HCT116 (cell line): ENCODE measurements around the gene MYLIP. TPM values are rescaled to one million over a fixed set of nuclear protein-coding genes. Genes with fewer than 3 reads are reported as not detected.

Source experiments
- ATAC-seq: fragments of 200-7000 bp; cut with Tn5 transposase; 2 replicates; pipeline ENCODE4 v1.9.1; 2020; ENCODE audit warnings: mild to moderate bottlenecking, moderate library complexity
- BruUV-seq: library from RNA; stranded (reverse); fragments of 400-500 nt; replicated peaks from 2 replicates; lab custom pipeline; 2021; lab: Mats Ljungman, UMichigan
- CTCF ChIA-PET: fragments of 300-600 bp; sonication (Branson Sonifier 250); formaldehyde crosslinking; loops from one replicate; lab custom pipeline; 2021; ENCODE audit warnings: antibody characterized with exemption; lab: Charles Lee
- POLR2A ChIA-PET: fragments of 300-600, 350-600 bp; sonication (Branson Sonifier 250); formaldehyde crosslinking; loops from one replicate; lab custom pipeline; 2021; ENCODE audit warnings: antibody characterized with exemption; lab: Charles Lee
- RAD21 ChIA-PET, 2 experiments: fragments of 300-600 bp; sonication (Branson Sonifier 250); formaldehyde crosslinking; loops; one replicate each; lab custom pipeline; 2023; ENCODE audit warnings: low total read pairs in 2 of 2; ENCODE audit not compliant: uncharacterized antibody in 2 of 2, unreplicated experiment in 2 of 2, low non-redundant PET in 1 of 2; lab: Charles Lee
- DNase-seq: peaks from one replicate; pipeline ENCODE4 v3.0.0-alpha.2; 2010; ENCODE audit warnings: low read depth, low spot score
- H2AFZ ChIP-seq: fragments of 200-600 bp; shearing (Covaris generic), sonication (generic); 2 replicates; pipeline ENCODE4 v1.6.1; 2017; ENCODE audit warnings: low read depth, mixed run types, mixed read lengths, antibody characterized with exemption, low read length; ENCODE audit not compliant: poor library complexity, severe bottlenecking
- H3K27ac ChIP-seq: 2 replicates; pipeline ENCODE4 v1.5.1; 2012; ENCODE audit warnings: low read depth, low read length
- H3K27me3 ChIP-seq: fragments of 200-600 bp; sonication (generic); 2 replicates; pipeline ENCODE4 v1.6.1; 2016; ENCODE audit warnings: mixed run types, low read length, mixed read lengths; ENCODE audit not compliant: insufficient read depth
- H3K36me3 ChIP-seq, 2 experiments: fragments of 200-500 bp in 1 of 2; fragments of 200-600 bp in 1 of 2; sonication (Bioruptor generic) in 1 of 2; sonication (generic) in 1 of 2; 2 replicates each; pipeline versions ENCODE4 v1.5.1 to v1.6.1; 2014 to 2016; ENCODE audit warnings: low read length in 2 of 2, inconsistent platforms in 1 of 2, mixed read lengths in 1 of 2, mixed run types in 1 of 2; ENCODE audit not compliant: insufficient read depth in 2 of 2, control insufficient read depth in 1 of 2
- H3K4me1 ChIP-seq, 2 experiments: fragments of 200-600 bp in 1 of 2; sonication (generic) in 1 of 2; 2 replicates each; pipeline versions ENCODE4 v1.5.1 to v1.6.1; 2012 to 2017; ENCODE audit warnings: low read length in 2 of 2, inconsistent platforms in 1 of 2, mild to moderate bottlenecking in 1 of 2, mixed read lengths in 1 of 2, mixed run types in 1 of 2, moderate library complexity in 1 of 2; ENCODE audit not compliant: insufficient read depth in 2 of 2, control insufficient read depth in 1 of 2
- H3K4me2 ChIP-seq: fragments of 200-600 bp; sonication (generic); 2 replicates; pipeline ENCODE4 v1.6.1; 2017; ENCODE audit warnings: mixed run types, low read length, mixed read lengths
- H3K4me3 ChIP-seq, 2 experiments: fragments of 200-600 bp in 1 of 2; sonication (generic) in 1 of 2; replicated peaks in 1 of 2; 2 replicates each; pipeline ENCODE4 v1.5.1; 2011 to 2016; ENCODE audit warnings: low read length in 2 of 2, control low read depth in 1 of 2, low read depth in 1 of 2, mild to moderate bottlenecking in 1 of 2, mixed read lengths in 1 of 2, mixed run types in 1 of 2
- H3K79me2 ChIP-seq: fragments of 200-600 bp; sonication (generic); 2 replicates; pipeline ENCODE4 v1.6.1; 2017; ENCODE audit warnings: mild to moderate bottlenecking, mixed run types, low read length, moderate library complexity, mixed read lengths; ENCODE audit not compliant: insufficient read depth
- H3K9ac ChIP-seq: fragments of 200-600 bp; sonication (generic); 2 replicates; pipeline ENCODE4 v1.6.1; 2016; ENCODE audit warnings: low read length, mixed read lengths
- H3K9me2 ChIP-seq: fragments of 200-600 bp; sonication (generic), shearing (Covaris generic); 2 replicates; pipeline ENCODE4 v1.6.1; 2017; ENCODE audit warnings: mixed run types, mild to moderate bottlenecking, moderate library complexity; ENCODE audit not compliant: insufficient read depth
- H3K9me3 ChIP-seq, 2 experiments: fragments of 200-500 bp in 1 of 2; fragments of 200-600 bp in 1 of 2; sonication (Bioruptor generic) in 1 of 2; sonication (generic) in 1 of 2; 2 replicates each; pipeline ENCODE4 v1.6.1; 2014 to 2017; ENCODE audit warnings: low read length in 2 of 2, mixed read lengths in 2 of 2, inconsistent platforms in 1 of 2, low read depth in 1 of 2, mild to moderate bottlenecking in 1 of 2, mixed run types in 1 of 2, moderate library complexity in 1 of 2; ENCODE audit not compliant: control insufficient read depth in 1 of 2, insufficient read depth in 1 of 2
- H4K20me1 ChIP-seq: fragments of 200-600 bp; sonication (generic), shearing (Covaris generic); 2 replicates; pipeline ENCODE4 v1.6.1; 2017; ENCODE audit warnings: mixed run types, mild to moderate bottlenecking, moderate library complexity; ENCODE audit not compliant: insufficient read depth
- CBX3 ChIP-seq: IDR thresholded peaks from 2 replicates; pipeline ENCODE4 v1.6.1; 2012; ENCODE audit warnings: low read depth
- EGR1 ChIP-seq: IDR thresholded peaks from 2 replicates; pipeline ENCODE4 v1.6.1; 2012; ENCODE audit warnings: low read depth
- ELF1 ChIP-seq: IDR thresholded peaks from 2 replicates; pipeline ENCODE4 v1.6.1; 2012; ENCODE audit warnings: low read depth, borderline replicate concordance
- EZH2 ChIP-seq: fragments of 200-600 bp; sonication (generic); IDR thresholded peaks from 2 replicates; pipeline ENCODE4 v1.6.1; 2017; ENCODE audit warnings: antibody characterized with exemption, mixed run types
- EZH2phosphoT487 ChIP-seq: fragments of 200-600 bp; IDR thresholded peaks from 2 replicates; pipeline ENCODE4 v1.6.1; 2018; ENCODE audit warnings: antibody characterized with exemption, borderline replicate concordance
- FOSL1 ChIP-seq: IDR thresholded peaks from 2 replicates; pipeline ENCODE4 v1.6.1; 2012; ENCODE audit warnings: low read depth
- JUND ChIP-seq: IDR thresholded peaks from 2 replicates; pipeline ENCODE4 v1.6.1; 2012
- MAX ChIP-seq: IDR thresholded peaks from 2 replicates; pipeline ENCODE4 v1.6.1; 2012
- POLR2AphosphoS5 ChIP-seq: IDR thresholded peaks from 2 replicates; pipeline ENCODE4 v1.6.1; 2011; ENCODE audit warnings: mild to moderate bottlenecking, low read depth, low read length, moderate library complexity
- RAD21 ChIP-seq: IDR thresholded peaks from 2 replicates; pipeline ENCODE4 v1.6.1; 2012; ENCODE audit warnings: low read depth, mild to moderate bottlenecking
- REST ChIP-seq: IDR thresholded peaks from 2 replicates; pipeline ENCODE4 v1.6.1; 2012; ENCODE audit warnings: low read depth
- SP1 ChIP-seq: IDR thresholded peaks from 2 replicates; pipeline ENCODE4 v1.6.1; 2012; ENCODE audit warnings: low read depth
- SRF ChIP-seq: IDR thresholded peaks from 2 replicates; pipeline ENCODE4 v1.6.1; 2012; ENCODE audit warnings: low read depth
- TCF7L2 ChIP-seq: IDR thresholded peaks from 2 replicates; pipeline ENCODE4 v1.7.0; 2011; ENCODE audit warnings: borderline replicate concordance, inconsistent platforms; ENCODE audit not compliant: insufficient read depth, insufficient read length; ENCODE audit errors: extremely low read depth
- ZNF274 ChIP-seq: fragments of 200-500 bp; sonication (Bioruptor generic); IDR thresholded peaks from 2 replicates; pipeline ENCODE4 v1.6.1; 2014; ENCODE audit warnings: mild to moderate bottlenecking, low read depth, low read length, inconsistent platforms
- intact Hi-C: fragments of 100-400 bp; cut with micrococcal nuclease; formaldehyde crosslinking; loops from 2 replicates; pipeline ENCODE4 v1.10.0; 2022
- total RNA-seq: library from RNA; stranded (reverse); gene quantifications from one replicate; pipeline ENCODE4 v1.2.1, GENCODE V29; 2021; ENCODE audit not compliant: unreplicated experiment

MYLIP gene
- total RNA-seq, 1 experiment from 2014 or later: 10.6 TPM

- Histone ChIP-seq H3K4me3 (no peak overlapping the region), H3K4me1 (peaks cover 16 to 22% of the 10 kb centered on the region in 2 experiments), H3K79me2 (peaks cover 21% of the 10 kb centered on the region), H3K27me3 (peaks cover 3% of the 10 kb centered on the region; the same call in 1 of the 2 replicates), H4K20me1 (no peaks in the 10 kb centered on the region), H3K9me2 (no peaks in the 10 kb centered on the region), H2AFZ (no peak overlapping the region), H3K9me3 (no peaks in the 10 kb centered on the region), H3K27ac (no peak overlapping the region), H3K9ac (no peak overlapping the region), H3K4me2 (no peak overlapping the region), H3K36me3 (0 out of 4 replicates have a peak, but pooled peaks cover 0 to 2% of the 10 kb centered on the region in 2 experiments)
- no peak for TF ChIP-seq JUND
- TF ChIP-seq EZH2: no peak
- TF ChIP-seq EGR1: no peak
- no peak for TF ChIP-seq RAD21
- no peak for TF ChIP-seq ELF1
- no peak for TF ChIP-seq TCF7L2
- no peak for TF ChIP-seq FOSL1
- TF ChIP-seq ZNF274: no peak
- TF ChIP-seq POLR2AphosphoS5: no peak
- no peak for TF ChIP-seq MAX
- TF ChIP-seq SRF: no peak
- TF ChIP-seq EZH2phosphoT487: no peak
- no peak for TF ChIP-seq REST
- TF ChIP-seq SP1: no peak
- TF ChIP-seq CBX3: no peak
- ChIA-PET RAD21 (no interaction called here), CTCF (interaction anchor here (1.6 kb wide), 1 partner anchor 56 kb away, joined by 7 read pairs; no protein-coding TSS in a partner anchor), POLR2A (interaction anchor here (1.6 kb wide), 1 partner anchor 10 kb away, joined by 7 read pairs; no protein-coding TSS in a partner anchor)
- DNase-seq (no peak), ATAC-seq (no peak)
- intact Hi-C loops: no loop called here
- no TSS peak for BruUV-seq
These were observed 1.4 kb upstream of the MYLIP start for GRCh38 chr6:16127471-16127870.
